GM12878 (cell line): ENCODE data around the gene GRIN2A.

Source experiments
- BACH1 ChIP-seq: fragments of 450-650 bp; IDR thresholded peaks from 2 replicates; pipeline ENCODE4 v1.6.1; 2017; ENCODE audit warnings: mild to moderate bottlenecking, borderline replicate concordance
- BRCA1 ChIP-seq: IDR thresholded peaks from 2 replicates; pipeline ENCODE4 v1.6.1; 2011; ENCODE audit warnings: low read depth, low read length, improper control_type of control experiment
- FOS ChIP-seq: IDR thresholded peaks from 3 replicates; pipeline ENCODE4 v1.6.1; 2011; ENCODE audit warnings: borderline replicate concordance; ENCODE audit not compliant: insufficient read length; ENCODE audit errors: extremely low read depth
- GABPA ChIP-seq: IDR thresholded peaks from 2 replicates; pipeline ENCODE4 v1.6.1; 2014; ENCODE audit warnings: antibody characterized with exemption, low read depth, mild to moderate bottlenecking, inconsistent platforms
- NBN ChIP-seq: fragments of 450-650 bp; IDR thresholded peaks from 2 replicates; pipeline ENCODE4 v1.6.1; 2016
- POU2F2 ChIP-seq: IDR thresholded peaks from 3 replicates; pipeline ENCODE4 v1.6.1; 2011; ENCODE audit warnings: low read depth, mild to moderate bottlenecking, low read length, borderline replicate concordance
- RAD21 ChIP-seq: IDR thresholded peaks from 2 replicates; pipeline ENCODE4 v1.6.1; 2011; ENCODE audit warnings: mild to moderate bottlenecking, low read depth, low read length, moderate library complexity; ENCODE audit not compliant: insufficient read depth
- SIN3A ChIP-seq: IDR thresholded peaks from 2 replicates; pipeline ENCODE4 v1.6.1; 2012; ENCODE audit warnings: low read depth, low read length, improper control_type of control experiment
- YY1 ChIP-seq: IDR thresholded peaks from 2 replicates; pipeline ENCODE4 v1.6.1; 2011; ENCODE audit warnings: low read depth, mild to moderate bottlenecking, low read length
- TF ChIP-seq, protein P1 (sequence below): fragments of 450-650 bp; IDR thresholded peaks from 2 replicates; pipeline ENCODE4 v1.6.1; 2016; ENCODE audit warnings: mild to moderate bottlenecking
- TF ChIP-seq, protein P2 (sequence below), 3 experiments: IDR thresholded peaks in 2 of 3; conservative IDR thresholded peaks in 1 of 3; 2 replicates each; pipeline ENCODE4 v1.5.1; 2011; ENCODE audit warnings: low read depth in 3 of 3, low read length in 3 of 3, mild to moderate bottlenecking in 3 of 3, control low read depth in 2 of 3, moderate library complexity in 2 of 3, inconsistent platforms in 1 of 3, mixed read lengths in 1 of 3; ENCODE audit not compliant: control insufficient read depth in 2 of 3, insufficient read depth in 1 of 3; ENCODE audit errors: extremely low read depth in 1 of 3
- TF ChIP-seq, protein P3 (sequence below): fragments of 450-650 bp; IDR thresholded peaks from 2 replicates; pipeline ENCODE4 v1.6.1; 2017; ENCODE audit warnings: antibody characterized with exemption, mild to moderate bottlenecking, moderate library complexity
- TF ChIP-seq, protein P4 (sequence below): fragments of 450-650 bp; IDR thresholded peaks from 2 replicates; pipeline ENCODE4 v1.6.1; 2016; ENCODE audit warnings: mild to moderate bottlenecking, moderate library complexity, borderline replicate concordance
- TF ChIP-seq, protein P5 (sequence below): IDR thresholded peaks from 2 replicates; pipeline ENCODE4 v1.6.1; 2012; ENCODE audit warnings: low read depth, low read length, improper control_type of control experiment

DNA sequence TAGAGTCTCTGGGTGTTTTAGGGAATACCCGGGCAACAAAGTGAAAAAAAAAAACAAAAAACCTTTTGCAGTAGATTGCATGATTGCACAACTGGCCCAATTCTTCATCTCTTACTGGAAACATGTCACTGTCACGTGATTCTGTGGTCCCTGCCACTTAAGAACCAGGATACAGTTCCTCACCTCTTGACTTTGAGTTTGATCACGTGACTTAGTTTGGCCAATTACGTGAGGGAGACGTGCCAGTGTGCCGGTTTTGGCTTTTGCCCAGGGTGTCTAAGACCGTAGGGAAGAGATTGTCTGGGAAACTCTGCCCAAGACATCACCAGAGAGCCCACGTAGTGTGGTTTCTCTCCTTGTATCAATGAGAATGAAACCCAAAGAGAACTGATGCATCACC lies 88.7 kb downstream of the GRIN2A start:
- TF ChIP-seq FOS (no peak), GABPA (no peak), SIN3A (no peak), BRCA1 (no peak), NBN (no peak), BACH1 (no peak), RAD21 (no peak), YY1 (no peak), POU2F2 (no peak)
- TF ChIP-seq, protein P1, sequence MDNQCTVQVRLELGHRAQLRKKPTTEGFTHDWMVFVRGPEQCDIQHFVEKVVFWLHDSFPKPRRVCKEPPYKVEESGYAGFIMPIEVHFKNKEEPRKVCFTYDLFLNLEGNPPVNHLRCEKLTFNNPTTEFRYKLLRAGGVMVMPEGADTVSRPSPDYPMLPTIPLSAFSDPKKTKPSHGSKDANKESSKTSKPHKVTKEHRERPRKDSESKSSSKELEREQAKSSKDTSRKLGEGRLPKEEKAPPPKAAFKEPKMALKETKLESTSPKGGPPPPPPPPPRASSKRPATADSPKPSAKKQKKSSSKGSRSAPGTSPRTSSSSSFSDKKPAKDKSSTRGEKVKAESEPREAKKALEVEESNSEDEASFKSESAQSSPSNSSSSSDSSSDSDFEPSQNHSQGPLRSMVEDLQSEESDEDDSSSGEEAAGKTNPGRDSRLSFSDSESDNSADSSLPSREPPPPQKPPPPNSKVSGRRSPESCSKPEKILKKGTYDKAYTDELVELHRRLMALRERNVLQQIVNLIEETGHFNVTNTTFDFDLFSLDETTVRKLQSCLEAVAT = no peak
- TF ChIP-seq, protein P2, sequence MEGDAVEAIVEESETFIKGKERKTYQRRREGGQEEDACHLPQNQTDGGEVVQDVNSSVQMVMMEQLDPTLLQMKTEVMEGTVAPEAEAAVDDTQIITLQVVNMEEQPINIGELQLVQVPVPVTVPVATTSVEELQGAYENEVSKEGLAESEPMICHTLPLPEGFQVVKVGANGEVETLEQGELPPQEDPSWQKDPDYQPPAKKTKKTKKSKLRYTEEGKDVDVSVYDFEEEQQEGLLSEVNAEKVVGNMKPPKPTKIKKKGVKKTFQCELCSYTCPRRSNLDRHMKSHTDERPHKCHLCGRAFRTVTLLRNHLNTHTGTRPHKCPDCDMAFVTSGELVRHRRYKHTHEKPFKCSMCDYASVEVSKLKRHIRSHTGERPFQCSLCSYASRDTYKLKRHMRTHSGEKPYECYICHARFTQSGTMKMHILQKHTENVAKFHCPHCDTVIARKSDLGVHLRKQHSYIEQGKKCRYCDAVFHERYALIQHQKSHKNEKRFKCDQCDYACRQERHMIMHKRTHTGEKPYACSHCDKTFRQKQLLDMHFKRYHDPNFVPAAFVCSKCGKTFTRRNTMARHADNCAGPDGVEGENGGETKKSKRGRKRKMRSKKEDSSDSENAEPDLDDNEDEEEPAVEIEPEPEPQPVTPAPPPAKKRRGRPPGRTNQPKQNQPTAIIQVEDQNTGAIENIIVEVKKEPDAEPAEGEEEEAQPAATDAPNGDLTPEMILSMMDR (IDR thresholded peaks at IDR 0.05 in 2 of 3, conservative IDR thresholded peaks at IDR 0.05 in 1 of 3; ENCODE audit: control insufficient read depth in 2 of 3, extremely low read depth in 1 of 3, insufficient read depth in 1 of 3, low read depth in 3 of 3, low read length in 3 of 3) = no peak
- TF ChIP-seq, protein P3, sequence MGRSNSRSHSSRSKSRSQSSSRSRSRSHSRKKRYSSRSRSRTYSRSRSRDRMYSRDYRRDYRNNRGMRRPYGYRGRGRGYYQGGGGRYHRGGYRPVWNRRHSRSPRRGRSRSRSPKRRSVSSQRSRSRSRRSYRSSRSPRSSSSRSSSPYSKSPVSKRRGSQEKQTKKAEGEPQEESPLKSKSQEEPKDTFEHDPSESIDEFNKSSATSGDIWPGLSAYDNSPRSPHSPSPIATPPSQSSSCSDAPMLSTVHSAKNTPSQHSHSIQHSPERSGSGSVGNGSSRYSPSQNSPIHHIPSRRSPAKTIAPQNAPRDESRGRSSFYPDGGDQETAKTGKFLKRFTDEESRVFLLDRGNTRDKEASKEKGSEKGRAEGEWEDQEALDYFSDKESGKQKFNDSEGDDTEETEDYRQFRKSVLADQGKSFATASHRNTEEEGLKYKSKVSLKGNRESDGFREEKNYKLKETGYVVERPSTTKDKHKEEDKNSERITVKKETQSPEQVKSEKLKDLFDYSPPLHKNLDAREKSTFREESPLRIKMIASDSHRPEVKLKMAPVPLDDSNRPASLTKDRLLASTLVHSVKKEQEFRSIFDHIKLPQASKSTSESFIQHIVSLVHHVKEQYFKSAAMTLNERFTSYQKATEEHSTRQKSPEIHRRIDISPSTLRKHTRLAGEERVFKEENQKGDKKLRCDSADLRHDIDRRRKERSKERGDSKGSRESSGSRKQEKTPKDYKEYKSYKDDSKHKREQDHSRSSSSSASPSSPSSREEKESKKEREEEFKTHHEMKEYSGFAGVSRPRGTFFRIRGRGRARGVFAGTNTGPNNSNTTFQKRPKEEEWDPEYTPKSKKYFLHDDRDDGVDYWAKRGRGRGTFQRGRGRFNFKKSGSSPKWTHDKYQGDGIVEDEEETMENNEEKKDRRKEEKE = no peak
- TF ChIP-seq, protein P4, sequence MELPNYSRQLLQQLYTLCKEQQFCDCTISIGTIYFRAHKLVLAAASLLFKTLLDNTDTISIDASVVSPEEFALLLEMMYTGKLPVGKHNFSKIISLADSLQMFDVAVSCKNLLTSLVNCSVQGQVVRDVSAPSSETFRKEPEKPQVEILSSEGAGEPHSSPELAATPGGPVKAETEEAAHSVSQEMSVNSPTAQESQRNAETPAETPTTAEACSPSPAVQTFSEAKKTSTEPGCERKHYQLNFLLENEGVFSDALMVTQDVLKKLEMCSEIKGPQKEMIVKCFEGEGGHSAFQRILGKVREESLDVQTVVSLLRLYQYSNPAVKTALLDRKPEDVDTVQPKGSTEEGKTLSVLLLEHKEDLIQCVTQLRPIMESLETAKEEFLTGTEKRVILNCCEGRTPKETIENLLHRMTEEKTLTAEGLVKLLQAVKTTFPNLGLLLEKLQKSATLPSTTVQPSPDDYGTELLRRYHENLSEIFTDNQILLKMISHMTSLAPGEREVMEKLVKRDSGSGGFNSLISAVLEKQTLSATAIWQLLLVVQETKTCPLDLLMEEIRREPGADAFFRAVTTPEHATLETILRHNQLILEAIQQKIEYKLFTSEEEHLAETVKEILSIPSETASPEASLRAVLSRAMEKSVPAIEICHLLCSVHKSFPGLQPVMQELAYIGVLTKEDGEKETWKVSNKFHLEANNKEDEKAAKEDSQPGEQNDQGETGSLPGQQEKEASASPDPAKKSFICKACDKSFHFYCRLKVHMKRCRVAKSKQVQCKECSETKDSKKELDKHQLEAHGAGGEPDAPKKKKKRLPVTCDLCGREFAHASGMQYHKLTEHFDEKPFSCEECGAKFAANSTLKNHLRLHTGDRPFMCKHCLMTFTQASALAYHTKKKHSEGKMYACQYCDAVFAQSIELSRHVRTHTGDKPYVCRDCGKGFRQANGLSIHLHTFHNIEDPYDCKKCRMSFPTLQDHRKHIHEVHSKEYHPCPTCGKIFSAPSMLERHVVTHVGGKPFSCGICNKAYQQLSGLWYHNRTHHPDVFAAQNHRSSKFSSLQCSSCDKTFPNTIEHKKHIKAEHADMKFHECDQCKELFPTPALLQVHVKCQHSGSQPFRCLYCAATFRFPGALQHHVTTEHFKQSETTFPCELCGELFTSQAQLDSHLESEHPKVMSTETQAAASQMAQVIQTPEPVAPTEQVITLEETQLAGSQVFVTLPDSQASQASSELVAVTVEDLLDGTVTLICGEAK = no peak
- TF ChIP-seq, protein P5, sequence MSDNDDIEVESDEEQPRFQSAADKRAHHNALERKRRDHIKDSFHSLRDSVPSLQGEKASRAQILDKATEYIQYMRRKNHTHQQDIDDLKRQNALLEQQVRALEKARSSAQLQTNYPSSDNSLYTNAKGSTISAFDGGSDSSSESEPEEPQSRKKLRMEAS = no peak
